HepG2 (cell line): ENCODE results near the gene ZNF280A. TPM values are rescaled to one million over a fixed set of nuclear protein-coding genes. Genes with fewer than 3 reads are reported as not detected.

ENCODE experiments used
- GZF1 ChIP-seq: sonication (generic); formaldehyde crosslinking; IDR thresholded peaks from 2 replicates; pipeline ENCODE4 v1.5.1; 2020; ENCODE audit warnings: mild to moderate bottlenecking, missing genetic modification reagents
- HNRNPUL1 ChIP-seq: fragments of 200-400 bp; formaldehyde crosslinking; IDR thresholded peaks from 2 replicates; pipeline ENCODE4 v1.6.1; 2017; ENCODE audit warnings: low read depth, mild to moderate bottlenecking, low read length, moderate library complexity
- JARID2 ChIP-seq: sonication (generic); formaldehyde crosslinking; IDR thresholded peaks from 2 replicates; pipeline ENCODE4 v1.8.1; 2023; ENCODE audit warnings: missing genetic modification reagents, inconsistent platforms; ENCODE audit not compliant: insufficient replicate concordance
- KAT7 ChIP-seq: IDR thresholded peaks from 2 replicates; pipeline ENCODE4 v1.6.1; 2018; ENCODE audit warnings: borderline replicate concordance, missing compliant biosample characterization
- KLF13 ChIP-seq: sonication (generic); formaldehyde crosslinking; IDR thresholded peaks from 2 replicates; pipeline ENCODE4 v1.4.0; 2020; ENCODE audit warnings: mild to moderate bottlenecking, missing genetic modification reagents
- MAF1 ChIP-seq: sonication (generic); formaldehyde crosslinking; IDR thresholded peaks from 2 replicates; pipeline ENCODE4 v1.5.0; 2020; ENCODE audit warnings: missing genetic modification reagents, borderline replicate concordance
- MAZ ChIP-seq, 2 experiments: sonication (generic) in 1 of 2; formaldehyde crosslinking in 1 of 2; IDR thresholded peaks; 2 replicates each; pipeline versions ENCODE4 v1.5.0 to v1.6.1; 2012 to 2020; ENCODE audit warnings: low read depth in 2 of 2, mild to moderate bottlenecking in 2 of 2, borderline replicate concordance in 1 of 2, improper control_type of control experiment in 1 of 2, low read length in 1 of 2, missing genetic modification reagents in 1 of 2, moderate library complexity in 1 of 2
- PHB2 ChIP-seq: fragments of 450-650 bp; IDR thresholded peaks from 2 replicates; pipeline ENCODE4 v1.6.1; 2018; ENCODE audit not compliant: partially characterized antibody
- PRMT3 ChIP-seq: sonication (generic); formaldehyde crosslinking; IDR thresholded peaks from 2 replicates; pipeline ENCODE4 v1.8.1; 2022; ENCODE audit warnings: low read depth, mild to moderate bottlenecking, moderate library complexity, missing genetic modification reagents, borderline replicate concordance
- RBM39 ChIP-seq: fragments of 200-400 bp; formaldehyde crosslinking; IDR thresholded peaks from one replicate; pipeline ENCODE4 v1.6.1; 2018; ENCODE audit warnings: antibody characterized with exemption, mild to moderate bottlenecking, low read depth, low read length; ENCODE audit not compliant: poor library complexity, severe bottlenecking
- SNAPC2 ChIP-seq: sonication (generic); formaldehyde crosslinking; IDR thresholded peaks from 2 replicates; pipeline ENCODE4 v1.8.1; 2022; ENCODE audit warnings: mild to moderate bottlenecking, missing genetic modification reagents
- ZNF883 ChIP-seq: sonication (generic); formaldehyde crosslinking; IDR thresholded peaks from 2 replicates; pipeline ENCODE4 v1.5.1; 2020; ENCODE audit warnings: mild to moderate bottlenecking, missing genetic modification reagents; ENCODE audit errors: not compliant biosample characterization
- polyA plus RNA-seq, 8 experiments: library from polyadenylated mRNA; depleted of rRNA in 3 of 8; stranded (reverse) in 7 of 8; unstranded in 1 of 8; fragments of >200 nt; fragmentation: Illumina TruSeq in 4 of 8; extraction: Trizol in 4 of 8; gene quantifications; 2 replicates each; pipeline versions ENCODE4 v1.2.1 to v1.2.3, GENCODE V29; 2011 to 2016; ENCODE audit warnings: low read depth in 4 of 8, missing spikeins in 1 of 8, mixed read lengths in 1 of 8; ENCODE audit not compliant: insufficient read depth in 1 of 8
- total RNA-seq, 5 experiments: library from RNA; depleted of rRNA; stranded (reverse); fragments of >200 nt; fragmentation: Illumina TruSeq; extraction: Trizol; gene quantifications; 2 replicates each; pipeline ENCODE4 v1.2.3, GENCODE V29; 2016; ENCODE audit warnings: low read depth in 1 of 5
- TF ChIP-seq, protein P1 (sequence below): sonication (generic); formaldehyde crosslinking; IDR thresholded peaks from 2 replicates; pipeline ENCODE4 v1.4.0; 2020; ENCODE audit warnings: missing genetic modification reagents
- TF ChIP-seq, protein P2 (sequence below), 2 experiments: IDR thresholded peaks; 2 replicates each; pipeline ENCODE4 v1.6.1; 2011 to 2012; ENCODE audit warnings: low read length in 2 of 2, borderline replicate concordance in 1 of 2, low read depth in 1 of 2, mild to moderate bottlenecking in 1 of 2, moderate library complexity in 1 of 2
- TF ChIP-seq, protein P3 (sequence below): sonication (generic); formaldehyde crosslinking; IDR thresholded peaks from 2 replicates; pipeline ENCODE4 v1.8.1; 2023; ENCODE audit warnings: mild to moderate bottlenecking, inconsistent platforms, moderate library complexity, missing genetic modification reagents, borderline replicate concordance
- TF ChIP-seq, protein P4 (sequence below): sonication (generic); formaldehyde crosslinking; IDR thresholded peaks from 2 replicates; pipeline ENCODE4 v1.9.0; 2021; ENCODE audit warnings: missing genetic modification reagents, mild to moderate bottlenecking, borderline replicate concordance
- TF ChIP-seq, protein P5 (sequence below): sonication (generic); formaldehyde crosslinking; IDR thresholded peaks from 2 replicates; pipeline ENCODE4 v1.4.0; 2020; ENCODE audit warnings: missing genetic modification reagents, borderline replicate concordance

ZNF280A gene
- total and polyA plus RNA-seq, 2 of the 13 experiments (the other 11 are each of a cell fraction or from before 2014, with no cell fraction given) = 1.4 to 2.9 TPM

DNA sequence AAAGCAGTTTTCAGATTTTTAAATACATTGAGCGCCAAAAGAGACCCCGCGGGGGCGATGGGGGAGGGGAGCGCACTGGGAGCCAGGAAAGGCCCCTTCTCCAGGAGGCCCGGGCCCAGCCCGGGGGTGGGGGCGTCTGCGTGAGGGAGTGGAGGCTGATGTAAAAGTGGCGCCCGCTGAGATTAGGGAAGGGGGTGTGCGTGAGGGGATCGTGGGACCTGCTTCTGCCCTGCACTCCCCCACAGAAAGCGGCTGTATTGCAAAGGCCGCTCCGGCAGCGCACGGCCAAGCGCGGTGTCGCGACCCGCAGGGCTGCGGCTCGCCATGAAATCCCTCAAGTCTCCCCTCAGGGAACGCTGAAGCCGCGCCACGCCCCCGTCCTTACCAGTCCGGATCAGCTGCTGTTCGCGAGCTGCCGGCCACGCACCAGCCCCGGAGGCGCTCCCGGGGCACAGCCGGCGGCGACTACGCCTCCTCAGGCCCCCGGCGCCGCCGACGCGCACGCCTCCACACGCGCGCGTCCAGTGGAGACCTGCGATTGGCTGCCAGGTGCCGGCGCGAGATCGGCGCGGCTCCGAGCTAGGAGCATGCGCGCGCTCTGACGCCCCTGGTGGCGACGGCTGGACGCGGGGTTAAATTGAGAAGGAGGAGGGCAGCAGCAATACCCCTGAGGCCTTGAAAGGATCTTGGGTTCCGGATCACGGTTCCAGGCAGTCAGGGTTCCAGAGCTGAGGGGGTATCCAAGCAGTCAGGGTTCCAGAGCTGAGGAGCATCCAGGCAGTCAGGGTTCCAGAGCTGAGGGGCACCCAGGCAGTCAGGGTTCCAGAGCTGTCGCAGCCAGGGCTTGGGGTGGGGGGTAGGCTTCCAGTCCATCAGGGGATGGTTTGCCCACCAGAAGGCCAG, 11.5 kb downstream of the ZNF280A start, which contains the start of gene ZNF280B (continued):
- TF ChIP-seq, protein P1, sequence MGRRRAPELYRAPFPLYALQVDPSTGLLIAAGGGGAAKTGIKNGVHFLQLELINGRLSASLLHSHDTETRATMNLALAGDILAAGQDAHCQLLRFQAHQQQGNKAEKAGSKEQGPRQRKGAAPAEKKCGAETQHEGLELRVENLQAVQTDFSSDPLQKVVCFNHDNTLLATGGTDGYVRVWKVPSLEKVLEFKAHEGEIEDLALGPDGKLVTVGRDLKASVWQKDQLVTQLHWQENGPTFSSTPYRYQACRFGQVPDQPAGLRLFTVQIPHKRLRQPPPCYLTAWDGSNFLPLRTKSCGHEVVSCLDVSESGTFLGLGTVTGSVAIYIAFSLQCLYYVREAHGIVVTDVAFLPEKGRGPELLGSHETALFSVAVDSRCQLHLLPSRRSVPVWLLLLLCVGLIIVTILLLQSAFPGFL (CRISPR knock-in tag) = no peak
- no peak for TF ChIP-seq HNRNPUL1
- peak; percentile 94 for TF ChIP-seq SNAPC2
- no peak for TF ChIP-seq KLF13
- TF ChIP-seq MAZ (IDR thresholded peaks at IDR 0.05; ENCODE audit: borderline replicate concordance, low read depth, low read length) = peak; percentile 54; the same call in 1 of the 2 replicates
- peak; percentile 79 for TF ChIP-seq MAZ (CRISPR knock-in tag; IDR thresholded peaks at IDR 0.05; ENCODE audit: low read depth)
- TF ChIP-seq PHB2 = no peak
- TF ChIP-seq, protein P2, sequence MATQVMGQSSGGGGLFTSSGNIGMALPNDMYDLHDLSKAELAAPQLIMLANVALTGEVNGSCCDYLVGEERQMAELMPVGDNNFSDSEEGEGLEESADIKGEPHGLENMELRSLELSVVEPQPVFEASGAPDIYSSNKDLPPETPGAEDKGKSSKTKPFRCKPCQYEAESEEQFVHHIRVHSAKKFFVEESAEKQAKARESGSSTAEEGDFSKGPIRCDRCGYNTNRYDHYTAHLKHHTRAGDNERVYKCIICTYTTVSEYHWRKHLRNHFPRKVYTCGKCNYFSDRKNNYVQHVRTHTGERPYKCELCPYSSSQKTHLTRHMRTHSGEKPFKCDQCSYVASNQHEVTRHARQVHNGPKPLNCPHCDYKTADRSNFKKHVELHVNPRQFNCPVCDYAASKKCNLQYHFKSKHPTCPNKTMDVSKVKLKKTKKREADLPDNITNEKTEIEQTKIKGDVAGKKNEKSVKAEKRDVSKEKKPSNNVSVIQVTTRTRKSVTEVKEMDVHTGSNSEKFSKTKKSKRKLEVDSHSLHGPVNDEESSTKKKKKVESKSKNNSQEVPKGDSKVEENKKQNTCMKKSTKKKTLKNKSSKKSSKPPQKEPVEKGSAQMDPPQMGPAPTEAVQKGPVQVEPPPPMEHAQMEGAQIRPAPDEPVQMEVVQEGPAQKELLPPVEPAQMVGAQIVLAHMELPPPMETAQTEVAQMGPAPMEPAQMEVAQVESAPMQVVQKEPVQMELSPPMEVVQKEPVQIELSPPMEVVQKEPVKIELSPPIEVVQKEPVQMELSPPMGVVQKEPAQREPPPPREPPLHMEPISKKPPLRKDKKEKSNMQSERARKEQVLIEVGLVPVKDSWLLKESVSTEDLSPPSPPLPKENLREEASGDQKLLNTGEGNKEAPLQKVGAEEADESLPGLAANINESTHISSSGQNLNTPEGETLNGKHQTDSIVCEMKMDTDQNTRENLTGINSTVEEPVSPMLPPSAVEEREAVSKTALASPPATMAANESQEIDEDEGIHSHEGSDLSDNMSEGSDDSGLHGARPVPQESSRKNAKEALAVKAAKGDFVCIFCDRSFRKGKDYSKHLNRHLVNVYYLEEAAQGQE (IDR thresholded peaks at IDR 0.05; ENCODE audit: borderline replicate concordance in 1 of 2, low read depth in 1 of 2, low read length in 2 of 2) = no peak
- no peak for TF ChIP-seq JARID2 (CRISPR knock-in tag)
- 0 out of 2 replicates have a peak, but pooled peaks have one; percentile 45 for TF ChIP-seq KAT7
- peak; percentile 76 for TF ChIP-seq ZNF883 (CRISPR knock-in tag)
- TF ChIP-seq RBM39 = peak; percentile 80
- TF ChIP-seq, protein P3, sequence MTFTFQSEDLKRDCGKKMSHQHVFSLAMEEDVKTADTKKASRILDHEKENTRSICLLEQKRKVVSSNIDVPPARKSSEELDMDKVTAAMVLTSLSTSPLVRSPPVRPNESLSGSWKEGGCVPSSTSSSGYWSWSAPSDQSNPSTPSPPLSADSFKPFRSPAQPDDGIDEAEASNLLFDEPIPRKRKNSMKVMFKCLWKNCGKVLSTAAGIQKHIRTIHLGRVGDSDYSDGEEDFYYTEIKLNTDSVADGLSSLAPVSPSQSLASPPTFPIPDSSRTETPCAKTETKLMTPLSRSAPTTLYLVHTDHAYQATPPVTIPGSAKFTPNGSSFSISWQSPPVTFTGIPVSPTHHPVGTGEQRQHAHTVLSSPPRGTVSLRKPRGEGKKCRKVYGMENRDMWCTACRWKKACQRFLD (CRISPR knock-in tag) = peak; percentile 10; the same call in 1 of the 2 replicates
- TF ChIP-seq, protein P4, sequence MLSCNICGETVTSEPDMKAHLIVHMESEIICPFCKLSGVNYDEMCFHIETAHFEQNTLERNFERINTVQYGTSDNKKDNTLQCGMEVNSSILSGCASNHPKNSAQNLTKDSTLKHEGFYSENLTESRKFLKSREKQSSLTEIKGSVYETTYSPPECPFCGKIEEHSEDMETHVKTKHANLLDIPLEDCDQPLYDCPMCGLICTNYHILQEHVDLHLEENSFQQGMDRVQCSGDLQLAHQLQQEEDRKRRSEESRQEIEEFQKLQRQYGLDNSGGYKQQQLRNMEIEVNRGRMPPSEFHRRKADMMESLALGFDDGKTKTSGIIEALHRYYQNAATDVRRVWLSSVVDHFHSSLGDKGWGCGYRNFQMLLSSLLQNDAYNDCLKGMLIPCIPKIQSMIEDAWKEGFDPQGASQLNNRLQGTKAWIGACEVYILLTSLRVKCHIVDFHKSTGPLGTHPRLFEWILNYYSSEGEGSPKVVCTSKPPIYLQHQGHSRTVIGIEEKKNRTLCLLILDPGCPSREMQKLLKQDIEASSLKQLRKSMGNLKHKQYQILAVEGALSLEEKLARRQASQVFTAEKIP (CRISPR knock-in tag) = no peak
- TF ChIP-seq, protein P5, sequence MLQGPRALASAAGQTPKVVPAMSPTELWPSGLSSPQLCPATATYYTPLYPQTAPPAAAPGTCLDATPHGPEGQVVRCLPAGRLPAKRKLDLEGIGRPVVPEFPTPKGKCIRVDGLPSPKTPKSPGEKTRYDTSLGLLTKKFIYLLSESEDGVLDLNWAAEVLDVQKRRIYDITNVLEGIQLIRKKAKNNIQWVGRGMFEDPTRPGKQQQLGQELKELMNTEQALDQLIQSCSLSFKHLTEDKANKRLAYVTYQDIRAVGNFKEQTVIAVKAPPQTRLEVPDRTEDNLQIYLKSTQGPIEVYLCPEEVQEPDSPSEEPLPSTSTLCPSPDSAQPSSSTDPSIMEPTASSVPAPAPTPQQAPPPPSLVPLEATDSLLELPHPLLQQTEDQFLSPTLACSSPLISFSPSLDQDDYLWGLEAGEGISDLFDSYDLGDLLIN (CRISPR knock-in tag) = no peak
- TF ChIP-seq GZF1 (CRISPR knock-in tag) = 0 out of 2 replicates have a peak, but pooled peaks have one; percentile 36
- TF ChIP-seq PRMT3 (CRISPR knock-in tag) = no peak
- TF ChIP-seq MAF1 (CRISPR knock-in tag) = no peak
